Right hindlimb (tissue), 1 donor: Measurements from ENCODE around the gene CT83.

Experiments used
- DNase-seq: peaks from one replicate; pipeline ENCODE4 v3.0.0-alpha.2; 2018

Gene CT83

DNA sequence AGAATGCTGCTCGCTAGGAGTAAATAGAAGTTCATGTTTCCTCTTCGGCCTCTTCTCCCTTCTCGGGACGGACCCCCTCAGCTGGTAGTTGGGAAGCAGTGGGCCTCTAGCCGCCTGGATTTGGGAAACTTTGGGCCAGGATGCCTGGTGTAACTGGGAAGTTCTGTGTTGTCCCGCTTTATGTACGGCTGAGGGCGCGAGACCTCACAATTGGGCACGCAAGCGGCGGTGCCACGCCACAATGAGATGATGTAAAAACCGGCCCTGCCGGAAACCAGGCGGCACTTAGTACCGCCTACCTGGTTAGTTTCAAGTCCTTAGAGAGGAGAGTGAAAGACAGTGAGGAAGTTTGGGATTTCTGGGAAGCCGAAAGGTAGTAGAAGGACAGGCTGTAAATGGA lies at the start of gene CT83:
Gene CT83, minus strand, starts transcription at position 155 of the 400 bp plus-strand sequence. Its CDS starts 120 bp downstream, at position 35.
- DNase-seq, result no peak

GRCh38 chrX:116499780-116500179 lies 37.0 kb upstream of the CT83 start:
- DNase-seq, result no peak

DNA sequence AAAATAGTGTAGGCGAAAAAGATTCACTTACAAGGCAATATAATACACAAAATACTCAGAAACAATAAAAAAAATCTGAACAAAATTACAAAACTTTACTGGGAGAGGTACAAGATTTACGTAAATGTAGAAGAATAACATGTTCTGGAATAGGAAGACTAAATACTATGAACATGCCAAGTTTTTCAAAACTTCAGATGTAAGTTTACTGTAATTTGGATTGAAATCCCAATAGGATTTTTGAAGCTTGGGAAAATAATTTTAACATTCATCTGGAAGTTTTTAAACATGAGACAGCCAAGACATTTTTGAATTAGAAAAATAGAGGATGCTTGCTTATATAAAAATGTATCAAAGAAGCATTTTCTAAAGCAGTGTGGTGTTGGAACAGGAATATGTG lies 30.5 kb upstream of the CT83 start:
- no peak for DNase-seq

- no peak for DNase-seq
These were observed 27.3 kb upstream of the CT83 start for GRCh38 chrX:116490104-116490503.

GRCh38 chrX:116480059-116480458 lies 17.3 kb upstream of the CT83 start:
- DNase-seq, result no peak

GRCh38 chrX:116449156-116449555 lies 13.6 kb downstream of the CT83 start:
- DNase-seq, result no peak

DNA sequence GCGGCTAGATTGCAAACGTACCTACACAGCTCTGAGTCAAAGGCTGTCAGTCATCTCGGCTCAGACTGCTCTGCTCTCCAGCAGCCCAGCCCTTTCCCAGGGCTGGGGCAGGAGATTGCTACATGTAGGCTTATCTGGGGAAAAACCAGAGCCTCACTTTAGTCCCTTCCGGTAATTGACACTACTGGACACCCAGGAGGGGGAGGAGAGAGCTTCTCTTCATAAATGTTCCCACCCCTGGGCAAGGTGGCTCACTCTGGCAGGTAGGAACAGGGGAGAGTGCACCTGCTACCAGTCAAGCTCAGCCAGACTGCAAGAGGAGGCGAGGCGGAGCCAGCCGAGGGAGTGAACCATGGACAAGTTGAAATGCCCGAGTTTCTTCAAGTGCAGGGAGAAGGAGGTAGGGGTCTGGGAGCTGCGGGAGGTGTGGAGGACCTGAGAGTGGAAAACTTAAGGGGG lies 26.4 kb downstream of the CT83 start, which contains the start of gene SLC6A14:
Gene SLC6A14, plus strand, starts transcription at position 249 of the 459 bp plus-strand sequence. Its CDS starts 104 bp downstream, at position 353.
- DNase-seq, result no peak

- no peak for DNase-seq
These were observed 27.2 kb downstream of the CT83 start for GRCh38 chrX:116435597-116435996.

- DNase-seq, result no peak
These were observed 34.8 kb downstream of the CT83 start for GRCh38 chrX:116427978-116428377.

DNA sequence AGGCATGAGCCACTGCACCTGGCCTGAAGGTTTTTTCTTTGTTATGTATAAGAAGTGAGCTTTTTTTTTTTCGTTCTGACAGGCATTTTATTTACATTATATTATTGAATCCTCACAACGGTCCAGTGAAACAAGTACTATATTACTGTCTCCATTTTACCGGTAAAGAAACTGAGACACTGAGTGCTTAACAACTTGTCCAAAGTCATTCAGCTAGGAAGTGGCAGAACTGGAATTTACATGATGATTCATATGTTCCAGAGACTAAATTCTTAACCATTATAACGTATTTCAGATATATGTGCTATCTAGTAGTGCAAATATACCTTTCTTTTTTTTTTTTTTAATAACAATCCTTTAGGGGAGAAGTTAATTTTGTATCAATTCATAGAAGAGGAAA lies 44.8 kb downstream of the CT83 start:
- DNase-seq, result no peak

DNA sequence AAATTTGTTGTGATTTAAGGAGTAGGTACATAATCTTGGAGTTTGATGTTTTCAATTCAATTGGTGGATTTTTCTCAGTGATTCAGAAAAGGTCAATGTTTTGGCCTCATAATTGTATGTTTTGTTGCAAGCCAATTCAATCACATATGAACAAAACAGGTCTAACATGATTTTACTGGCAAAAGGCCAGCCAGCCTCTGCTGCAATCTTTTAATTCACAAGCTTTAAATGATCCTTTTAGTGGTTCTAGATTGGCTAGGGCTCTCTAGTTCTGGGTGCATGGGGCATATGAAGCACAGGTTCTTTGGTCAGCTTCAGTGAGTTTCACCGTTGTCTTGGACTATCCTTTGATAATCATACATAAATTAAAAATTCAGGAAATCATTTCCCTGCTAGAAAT lies 45.6 kb downstream of the CT83 start:
- no peak for DNase-seq

DNA sequence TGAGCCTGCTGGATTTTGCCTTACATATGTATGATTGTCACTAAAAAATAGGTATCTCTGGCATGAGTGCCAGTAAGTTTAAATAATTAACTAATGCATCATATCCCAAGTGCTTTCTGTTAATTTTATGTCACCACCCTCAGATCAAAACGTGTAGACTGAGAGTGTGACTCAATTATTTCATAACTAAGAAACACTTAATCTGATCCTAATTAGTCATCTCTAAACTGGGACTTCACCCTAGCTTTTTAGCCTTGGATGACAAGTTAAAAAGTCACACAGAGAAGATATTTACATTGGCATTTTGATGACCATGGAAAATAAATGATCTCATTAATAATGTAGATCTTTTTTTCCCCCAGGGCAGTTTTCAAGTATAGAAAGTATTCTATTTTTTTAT lies 49.5 kb downstream of the CT83 start:
- no peak for DNase-seq
